ENCODE measurements around the gene ARVCF. TPM values are rescaled to one million over a fixed set of nuclear protein-coding genes. Genes with fewer than 3 reads are reported as not detected.
A peak's percentile ranks its signal among the peaks of the same experiment; 100 is the strongest.

The ARVCF gene
- total RNA-seq, 1 donor from 2014 or later, result 19.2 TPM

DNA sequence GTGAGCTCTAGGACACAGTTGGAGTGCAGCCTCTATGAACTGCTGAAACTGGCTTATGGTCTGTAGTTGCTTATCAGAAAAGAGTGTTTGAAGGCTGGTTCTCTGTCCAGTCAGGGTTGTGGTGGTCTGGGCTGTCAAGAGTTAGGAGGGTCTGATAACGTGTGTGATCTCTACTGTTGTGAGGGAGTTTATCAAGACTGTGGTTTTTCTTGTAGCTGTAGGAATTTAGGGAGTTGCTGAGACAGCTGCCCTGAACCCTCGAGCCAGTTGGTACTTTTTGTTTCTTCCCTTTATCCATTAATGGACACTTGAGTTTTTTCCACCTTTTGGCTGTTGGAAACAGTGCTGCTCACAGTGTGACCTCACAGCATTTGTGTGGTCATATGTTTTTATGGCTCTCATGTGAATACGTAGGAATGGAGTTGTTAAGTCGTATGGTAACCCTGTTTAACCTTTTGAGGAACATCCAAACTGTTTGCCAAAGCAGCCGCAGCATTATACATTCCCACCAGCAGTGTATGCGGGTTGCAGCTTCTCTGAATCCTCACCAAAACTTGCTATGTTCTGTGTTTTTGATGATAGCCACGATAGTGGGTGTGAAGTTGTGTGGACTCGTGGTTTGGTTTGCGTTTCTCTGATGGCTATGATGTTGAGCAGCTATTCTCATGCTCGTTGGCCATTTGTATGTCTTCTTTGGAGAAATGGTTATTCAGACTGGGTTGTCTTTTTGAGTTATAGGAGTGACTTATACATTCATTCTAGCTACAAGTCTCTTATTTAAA, 42.6 kb upstream of the ARVCF start:
- Histone ChIP-seq H3K27me3 (ENCODE audit: control insufficient read depth, insufficient read depth, low read length) (no peaks in the 10 kb centered on the region), H3K4me3 (ENCODE audit: low read depth, low read length) (no peak overlapping the region), H3K36me3 (ENCODE audit: control insufficient read depth, insufficient read depth, low read length) (peaks cover 8% of the 10 kb centered on the region)
- no peak for DNase-seq (ENCODE audit: low read depth)
- TF ChIP-seq, protein P1, sequence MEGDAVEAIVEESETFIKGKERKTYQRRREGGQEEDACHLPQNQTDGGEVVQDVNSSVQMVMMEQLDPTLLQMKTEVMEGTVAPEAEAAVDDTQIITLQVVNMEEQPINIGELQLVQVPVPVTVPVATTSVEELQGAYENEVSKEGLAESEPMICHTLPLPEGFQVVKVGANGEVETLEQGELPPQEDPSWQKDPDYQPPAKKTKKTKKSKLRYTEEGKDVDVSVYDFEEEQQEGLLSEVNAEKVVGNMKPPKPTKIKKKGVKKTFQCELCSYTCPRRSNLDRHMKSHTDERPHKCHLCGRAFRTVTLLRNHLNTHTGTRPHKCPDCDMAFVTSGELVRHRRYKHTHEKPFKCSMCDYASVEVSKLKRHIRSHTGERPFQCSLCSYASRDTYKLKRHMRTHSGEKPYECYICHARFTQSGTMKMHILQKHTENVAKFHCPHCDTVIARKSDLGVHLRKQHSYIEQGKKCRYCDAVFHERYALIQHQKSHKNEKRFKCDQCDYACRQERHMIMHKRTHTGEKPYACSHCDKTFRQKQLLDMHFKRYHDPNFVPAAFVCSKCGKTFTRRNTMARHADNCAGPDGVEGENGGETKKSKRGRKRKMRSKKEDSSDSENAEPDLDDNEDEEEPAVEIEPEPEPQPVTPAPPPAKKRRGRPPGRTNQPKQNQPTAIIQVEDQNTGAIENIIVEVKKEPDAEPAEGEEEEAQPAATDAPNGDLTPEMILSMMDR (IDR thresholded peaks at IDR 0.05; ENCODE audit: insufficient read depth, low read length, severe bottlenecking), result no peak
- FAIRE-seq, result no peak

DNA sequence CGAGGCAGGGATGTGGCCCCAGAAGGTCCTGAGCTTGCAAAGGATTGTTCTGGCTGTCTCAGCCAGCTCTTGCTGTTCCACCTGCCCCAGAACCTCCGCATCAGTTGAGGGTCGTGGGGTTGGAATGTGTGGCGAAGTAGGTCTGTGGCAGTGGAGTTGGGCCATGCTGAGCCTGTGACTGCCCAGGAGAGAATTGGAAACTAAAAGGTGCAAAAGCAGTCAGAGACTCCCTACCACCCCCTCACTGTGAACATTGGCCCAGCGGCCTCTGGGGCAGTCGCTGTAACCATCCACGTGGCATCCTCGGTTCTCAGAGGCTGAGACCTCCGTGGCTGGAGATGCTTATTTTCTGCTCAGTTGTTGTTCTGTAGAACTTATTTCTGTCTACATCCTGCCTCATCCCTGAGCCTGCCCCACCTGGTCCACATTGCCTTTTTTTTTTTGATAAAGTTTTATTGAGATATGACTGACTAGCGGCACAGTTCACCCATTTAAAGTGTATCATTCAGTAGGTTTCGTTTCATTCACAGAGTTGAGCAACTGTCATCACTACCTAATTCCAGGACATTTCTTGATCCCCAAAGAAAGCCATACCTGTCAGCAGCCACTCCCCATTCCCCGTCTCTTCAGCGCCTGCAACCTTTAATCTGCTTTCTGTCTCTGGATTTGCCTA, 41.1 kb upstream of the ARVCF start:
- no peaks in the 10 kb centered on the region for H3K27me3 ChIP-seq (ENCODE audit: control insufficient read depth, insufficient read depth, low read length)
- FAIRE-seq (no peak), DNase-seq (ENCODE audit: low read depth) (no peak)
- no peak overlapping the region for H3K4me3 ChIP-seq (ENCODE audit: low read depth, low read length)
- TF ChIP-seq, protein P1 (IDR thresholded peaks at IDR 0.05; ENCODE audit: insufficient read depth, low read length, severe bottlenecking), result no peak
- H3K36me3 ChIP-seq (ENCODE audit: control insufficient read depth, insufficient read depth, low read length), result peaks cover 10% of the 10 kb centered on the region

DNA sequence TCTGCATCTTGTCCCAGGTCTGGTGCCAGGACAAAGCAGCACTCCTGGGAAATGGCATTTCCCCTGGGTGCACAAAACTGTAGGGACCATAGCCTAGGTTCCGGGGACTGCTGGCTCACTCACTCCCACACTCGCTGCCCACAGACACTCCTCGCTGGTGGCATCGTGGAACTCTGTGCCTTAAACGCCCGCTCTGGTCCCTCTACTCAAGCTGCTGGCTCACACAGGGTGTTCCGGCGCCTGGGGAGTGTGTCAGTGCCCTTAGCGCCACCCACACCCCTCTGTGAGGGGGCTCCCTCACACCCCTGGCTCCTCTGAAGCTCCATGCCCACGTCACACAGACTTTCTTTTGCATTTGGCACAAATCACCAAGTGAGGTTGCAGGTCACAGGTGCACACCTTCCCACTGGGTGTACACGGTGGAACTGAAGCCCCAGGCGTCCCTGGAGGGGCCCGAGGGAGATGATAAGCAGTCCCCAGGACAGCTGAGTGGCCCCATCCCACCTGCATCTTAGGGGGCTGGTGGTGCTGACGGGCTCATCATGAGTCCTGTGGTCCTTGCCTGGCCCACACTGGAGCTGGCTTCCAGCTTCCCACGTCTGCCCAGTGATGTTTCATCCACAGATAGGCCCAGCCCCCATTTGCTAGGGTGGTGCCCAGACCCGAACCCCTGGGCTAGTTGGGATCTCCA, 40.2 kb upstream of the ARVCF start:
- TF ChIP-seq, protein P1 (IDR thresholded peaks at IDR 0.05; ENCODE audit: insufficient read depth, low read length, severe bottlenecking), result no peak
- Histone ChIP-seq H3K27me3 (ENCODE audit: control insufficient read depth, insufficient read depth, low read length) (no peaks in the 10 kb centered on the region), H3K36me3 (ENCODE audit: control insufficient read depth, insufficient read depth, low read length) (peaks cover 15% of the 10 kb centered on the region), H3K4me3 (ENCODE audit: low read depth, low read length) (no peak overlapping the region)
- peak; percentile 70 for FAIRE-seq
- no peak for DNase-seq (ENCODE audit: low read depth)

DNA sequence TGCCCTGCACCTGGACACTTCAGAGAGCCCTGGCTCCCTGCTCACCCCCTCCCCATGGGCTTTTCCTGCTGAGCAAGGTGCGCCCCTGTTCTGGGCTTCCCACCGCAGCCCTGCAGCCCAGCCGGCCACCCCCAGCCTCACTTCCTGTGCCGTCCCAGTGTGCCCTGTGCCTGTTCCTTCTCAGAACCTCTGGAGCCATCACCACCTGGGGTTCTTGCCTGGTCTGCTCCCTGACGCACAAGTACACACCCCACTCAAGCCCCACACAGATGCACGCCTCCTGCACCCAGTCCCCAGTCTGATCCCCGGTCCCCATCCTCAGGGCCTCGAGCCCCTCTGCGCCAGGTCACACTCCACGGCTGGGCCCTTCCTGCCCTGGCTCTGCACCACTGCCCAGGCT, 39.5 kb upstream of the ARVCF start:
- DNase-seq (ENCODE audit: low read depth), result no peak
- TF ChIP-seq, protein P1 (IDR thresholded peaks at IDR 0.05; ENCODE audit: insufficient read depth, low read length, severe bottlenecking), result no peak
- Histone ChIP-seq H3K27me3 (ENCODE audit: control insufficient read depth, insufficient read depth, low read length) (no peaks in the 10 kb centered on the region), H3K4me3 (ENCODE audit: low read depth, low read length) (no peak overlapping the region), H3K36me3 (ENCODE audit: control insufficient read depth, insufficient read depth, low read length) (peaks cover 14% of the 10 kb centered on the region)
- FAIRE-seq, result no peak

DNA sequence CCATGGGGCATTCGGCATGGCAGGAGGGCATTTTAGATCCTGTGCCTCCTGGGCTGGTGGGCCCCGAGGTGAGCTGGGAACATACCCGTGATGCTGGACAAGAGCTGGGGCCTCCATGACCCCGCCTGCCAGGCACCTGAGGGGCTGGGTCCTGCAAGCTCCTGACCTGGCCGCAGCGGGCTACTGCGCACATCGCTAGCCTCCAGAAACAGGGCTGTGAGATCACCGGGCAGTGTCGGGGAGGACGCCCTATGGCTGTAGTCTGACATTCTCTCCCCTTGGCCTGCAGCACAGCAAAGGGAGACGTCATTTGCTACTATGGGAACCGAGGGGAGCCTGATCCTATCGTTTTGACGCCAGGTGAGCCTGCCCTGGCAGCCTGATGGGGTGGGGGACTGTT, 39.0 kb upstream of the ARVCF start:
- FAIRE-seq (no peak), DNase-seq (ENCODE audit: low read depth) (no peak)
- peaks cover 12% of the 10 kb centered on the region for H3K36me3 ChIP-seq (ENCODE audit: control insufficient read depth, insufficient read depth, low read length)
- no peak overlapping the region for H3K4me3 ChIP-seq (ENCODE audit: low read depth, low read length)
- TF ChIP-seq, protein P1 (IDR thresholded peaks at IDR 0.05; ENCODE audit: insufficient read depth, low read length, severe bottlenecking), result no peak
- no peaks in the 10 kb centered on the region for H3K27me3 ChIP-seq (ENCODE audit: control insufficient read depth, insufficient read depth, low read length)
